Coronary artery (tissue), 2 donors: Measurements from ENCODE around the gene NCAPG.

ENCODE experiments used
- DNase-seq: peaks from one replicate; pipeline ENCODE4 v3.0.0-alpha.2; 2017; ENCODE audit warnings: low spot score
- H3K27ac ChIP-seq, 2 donors: fragments of 200-600 bp; sonication (generic); one replicate each; pipeline ENCODE4 v1.5.1; 2016 to 2019
- H3K4me3 ChIP-seq: fragments of 200-600 bp; sonication (generic); 2 replicates; pipeline ENCODE4 v1.5.1; 2016; ENCODE audit warnings: mild to moderate bottlenecking, moderate library complexity
- CTCF ChIP-seq: fragments of 200-600 bp; sonication (generic); IDR thresholded peaks from one replicate; pipeline ENCODE4 v1.5.1; 2019; ENCODE audit warnings: antibody characterized with exemption

The NCAPG gene

GRCh38 chr4:17780501-17781299 lies 30.1 kb upstream of the NCAPG start:
- Histone ChIP-seq H3K4me3 (peak overlapping the region; percentile 62), H3K27ac (no peak overlapping the region)
- no peak for DNase-seq
- TF ChIP-seq CTCF, result no peak

- H3K27ac ChIP-seq, result no peak within 1 kb of the TSS
- H3K4me3 ChIP-seq, result peak within 1 kb of the TSS; percentile 62
- TF ChIP-seq CTCF, result no peak
- DNase-seq, result no peak
Observed at GRCh38 chr4:17781300-17782287, 29.2 kb upstream of the NCAPG start, which contains the start of gene FAM184B. Gene FAM184B (minus strand): TSS chr4:17781621. CDS start chr4:17781299, 322 bp downstream.

- Histone ChIP-seq H3K4me3 (no peak overlapping the region), H3K27ac (no peak overlapping the region)
- no peak for TF ChIP-seq CTCF
- no peak for DNase-seq
Observed at GRCh38 chr4:17785858-17786257, 24.9 kb upstream of the NCAPG start.

- no peak for TF ChIP-seq CTCF
Observed at GRCh38 chr4:17786567-17786966, 24.2 kb upstream of the NCAPG start.

GRCh38 chr4:17787315-17787714 lies 23.5 kb upstream of the NCAPG start:
- no peak overlapping the region for H3K27ac ChIP-seq
- no peak for TF ChIP-seq CTCF
- DNase-seq, result no peak
- H3K4me3 ChIP-seq, result no peak overlapping the region

More at GRCh38 chr4:17786567-17786966, 24.2 kb upstream of the NCAPG start:
- Histone ChIP-seq H3K27ac (no peak overlapping the region), H3K4me3 (no peak overlapping the region)
- DNase-seq, result no peak

- no peak overlapping the region for H3K4me3 ChIP-seq
- TF ChIP-seq CTCF, result no peak
- no peak overlapping the region for H3K27ac ChIP-seq
- no peak for DNase-seq
Observed at GRCh38 chr4:17788956-17789355, 21.8 kb upstream of the NCAPG start.
